CD4-positive, alpha-beta T cell treated with Interleukin-6 at 100 ng/mL for 8 hours (primary cell): ENCODE results near the gene IMPDH2.
A peak's percentile ranks its signal among the peaks of the same experiment; 100 is the strongest.

Source experiments
- DNase-seq: peaks from one replicate; pipeline ENCODE4 v3.0.0-alpha.2; 2020; ENCODE audit warnings: mixed read lengths, low spot score

The IMPDH2 gene

DNA sequence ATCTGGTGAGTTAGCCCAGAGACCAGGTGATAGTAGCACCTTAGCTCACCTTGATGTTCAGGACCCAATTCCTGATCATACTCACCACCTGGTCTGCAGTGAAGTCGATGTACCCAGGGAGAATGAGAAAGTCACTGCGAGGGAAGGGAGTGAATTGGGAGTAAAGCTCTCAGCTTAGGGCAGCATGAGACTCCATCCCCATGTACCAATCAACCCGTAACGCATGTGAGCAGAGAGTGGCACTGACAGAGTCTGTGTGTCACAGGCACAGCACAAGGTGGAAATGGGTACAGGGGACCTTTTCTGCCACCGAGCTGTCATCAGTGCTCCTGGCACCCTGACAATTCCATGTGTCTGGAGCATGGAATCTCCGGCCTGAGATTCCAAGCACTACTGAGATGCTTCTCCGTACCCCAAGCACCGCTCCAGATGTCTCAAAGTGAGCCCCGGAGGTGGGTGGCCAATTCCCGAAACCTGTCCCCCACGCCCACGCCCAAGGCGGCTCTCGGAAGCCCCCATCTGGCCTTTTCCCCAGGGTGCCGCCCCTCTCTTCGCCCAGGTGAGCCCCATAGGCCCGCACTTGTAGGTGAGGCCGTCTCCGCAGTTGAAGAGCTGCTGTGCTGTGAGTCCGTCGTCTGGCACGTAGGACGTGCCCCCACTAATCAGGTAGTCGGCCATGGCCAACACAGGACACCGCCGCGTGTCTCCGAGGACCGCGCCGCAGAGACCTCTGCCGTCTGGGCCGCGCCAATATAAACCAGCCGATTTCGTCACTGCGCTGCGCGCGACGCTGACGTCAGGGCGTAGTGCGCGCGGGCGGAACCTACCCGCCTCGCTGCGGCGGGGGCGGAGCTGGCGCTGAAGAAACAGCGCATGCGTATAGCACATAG lies at the start of gene IMPDH2:
Gene IMPDH2, minus strand, starts transcription at position 726 of the 890 bp plus-strand sequence. Its CDS starts 48 bp downstream, at position 678.
- peak; percentile 92 for DNase-seq

DNA sequence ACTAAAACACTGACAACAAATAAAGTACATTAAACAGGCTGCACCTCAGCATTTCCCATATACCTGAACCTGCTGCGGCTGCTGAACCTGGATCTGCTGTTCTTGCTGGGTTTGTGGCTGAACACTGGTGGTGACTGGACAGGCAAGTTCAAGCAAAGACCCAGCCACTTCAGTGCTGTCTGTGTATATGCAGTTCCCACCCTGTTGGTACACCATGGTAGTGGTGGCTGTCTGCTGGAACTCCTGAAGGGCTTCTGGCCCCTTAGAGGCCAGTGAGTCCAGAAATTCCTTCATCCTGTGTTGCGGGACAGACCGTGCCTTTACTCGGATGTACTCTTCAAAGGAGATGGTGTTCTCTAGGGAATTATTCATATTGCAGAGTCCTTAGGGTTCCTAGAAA lies 47.4 kb upstream of the IMPDH2 start:
- no peak for DNase-seq

DNA sequence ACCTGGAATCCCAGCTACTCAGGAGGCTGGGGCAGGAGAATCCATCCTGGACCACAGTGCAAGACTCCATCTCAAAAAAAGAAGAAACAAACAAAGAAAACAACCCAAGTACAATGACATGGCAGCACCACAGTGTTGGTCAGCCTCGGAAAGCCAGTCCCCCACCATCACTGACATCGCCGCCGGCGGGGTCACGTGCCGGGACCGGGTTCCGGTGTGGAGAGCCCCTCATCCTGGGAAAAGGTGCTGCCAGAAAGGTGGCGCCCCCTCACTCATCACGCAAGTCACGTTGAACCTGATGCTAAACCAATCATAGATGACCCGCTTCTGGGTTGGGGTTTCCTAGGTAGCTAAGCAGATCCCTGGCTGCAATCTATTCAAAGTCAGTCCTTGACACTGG lies 46.9 kb upstream of the IMPDH2 start:
- DNase-seq = no peak

DNA sequence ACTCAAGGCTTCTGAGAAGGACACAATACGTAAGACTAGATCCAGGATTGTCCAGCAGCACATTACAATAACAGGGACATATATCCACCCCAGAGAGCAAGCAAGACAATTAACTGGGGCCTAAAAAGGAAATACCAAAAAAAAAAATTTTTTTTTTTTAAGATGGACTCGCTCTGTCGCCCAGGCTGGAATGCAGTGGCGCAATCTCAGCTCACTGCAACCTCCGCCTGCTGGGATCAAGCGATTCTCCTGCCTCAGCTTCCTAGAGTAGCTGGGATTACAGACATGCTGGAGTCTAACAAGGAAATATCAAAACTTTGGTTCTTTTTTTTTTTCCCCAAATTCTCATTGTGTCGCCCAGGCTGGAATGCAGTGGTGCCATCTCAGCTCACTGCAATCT lies 28.8 kb upstream of the IMPDH2 start:
- no peak for DNase-seq

DNA sequence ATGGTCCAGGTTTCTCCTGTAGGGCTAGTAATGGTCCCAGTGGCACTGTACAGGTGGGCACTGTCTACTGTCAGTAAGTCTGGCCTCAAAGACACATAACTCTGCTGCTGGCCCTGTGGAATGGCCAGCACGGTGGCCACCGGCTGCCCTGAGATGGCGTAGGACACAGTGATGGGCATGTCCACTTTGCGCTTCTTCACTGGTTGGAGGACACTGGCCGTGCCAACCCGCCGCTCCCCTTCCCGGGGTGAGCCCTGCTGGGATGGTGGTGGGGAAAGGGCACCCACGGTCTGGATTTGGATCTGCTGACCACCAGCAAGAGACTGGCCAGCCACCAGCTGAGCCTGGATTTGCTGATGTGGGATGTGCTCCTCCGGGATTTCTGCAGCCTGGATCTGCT lies 28.1 kb upstream of the IMPDH2 start:
- DNase-seq = no peak

DNA sequence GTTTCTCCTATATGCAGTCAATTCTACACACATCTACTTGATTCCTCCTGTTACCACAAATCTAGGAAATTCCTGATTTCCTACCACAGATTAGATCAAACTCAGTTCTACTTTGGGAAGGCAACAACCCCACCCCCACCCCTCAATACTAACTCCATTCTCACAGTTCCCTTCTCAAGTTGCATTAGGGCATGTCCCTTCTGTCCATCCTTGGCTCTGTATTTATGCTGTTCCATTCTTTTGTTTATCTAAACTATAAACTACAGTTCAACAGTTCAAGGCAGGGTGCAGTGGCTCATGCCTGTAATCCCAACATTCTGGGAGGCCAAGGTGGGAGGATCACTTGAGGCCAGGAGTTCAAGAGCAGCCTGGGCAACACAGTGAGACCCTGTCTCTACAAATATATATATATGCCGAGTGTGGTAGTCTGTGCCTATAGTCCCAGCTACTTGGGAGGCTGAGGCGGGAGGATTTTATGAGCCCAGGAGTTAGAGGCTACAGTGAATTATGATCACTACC lies 25.2 kb upstream of the IMPDH2 start:
- DNase-seq = no peak

DNA sequence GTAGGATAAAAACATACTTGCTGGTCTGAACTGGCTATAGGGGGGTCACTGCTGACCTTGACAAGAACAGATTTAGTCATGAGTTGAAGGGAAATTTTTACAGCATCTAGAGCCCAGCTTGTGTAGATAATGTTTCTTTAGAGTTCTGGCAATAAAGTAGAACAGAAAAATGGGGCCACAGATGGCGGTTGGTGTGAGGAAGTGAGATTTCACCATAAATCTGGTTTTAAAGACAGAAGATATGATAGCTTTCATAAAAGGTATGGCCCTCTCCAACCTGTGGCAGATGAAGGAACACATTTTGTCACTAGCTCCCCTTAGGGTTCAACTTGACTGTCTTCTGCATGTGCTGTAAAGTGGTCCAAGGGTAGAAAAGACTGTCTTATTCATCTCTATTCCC lies 24.3 kb upstream of the IMPDH2 start:
- no peak for DNase-seq

DNA sequence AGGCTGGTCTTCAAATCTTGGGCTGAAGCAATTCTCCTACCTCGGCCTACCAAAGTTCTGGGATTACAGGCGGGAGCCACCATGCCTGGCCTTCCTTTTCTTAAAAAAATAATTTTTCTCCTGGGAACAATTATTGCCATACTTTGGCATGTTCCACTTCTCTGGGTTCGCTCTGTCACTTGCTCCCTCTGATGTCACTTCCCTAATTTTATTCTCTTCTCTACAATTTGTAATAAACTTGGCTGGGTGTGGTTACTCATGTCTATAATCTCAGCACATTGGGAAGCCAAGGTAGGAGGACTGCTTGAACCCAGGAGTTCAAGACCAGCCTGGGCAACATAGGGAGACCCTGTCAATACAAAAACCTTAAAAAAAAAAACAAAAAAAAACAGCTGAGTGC lies 6.1 kb upstream of the IMPDH2 start:
- DNase-seq = no peak

DNA sequence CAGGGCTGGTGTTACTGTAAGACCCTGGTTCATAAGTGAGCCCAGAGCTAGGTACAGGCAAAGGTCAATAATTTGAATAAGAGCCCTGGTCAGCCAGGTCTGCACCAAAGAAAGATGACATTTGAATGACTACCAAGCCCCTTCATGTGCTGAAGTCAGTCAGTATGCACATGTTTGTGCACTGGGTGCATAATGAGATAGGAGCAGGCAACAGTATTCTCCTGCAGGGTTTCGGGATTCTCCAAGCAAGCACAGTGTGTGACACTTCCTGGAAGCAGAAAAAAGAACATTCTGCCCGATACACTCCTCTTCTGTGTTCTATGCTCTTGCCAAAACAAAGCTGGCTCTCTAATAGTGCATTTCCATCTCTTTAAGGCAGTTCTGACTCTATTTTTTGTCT lies 5.5 kb upstream of the IMPDH2 start:
- no peak for DNase-seq

DNA sequence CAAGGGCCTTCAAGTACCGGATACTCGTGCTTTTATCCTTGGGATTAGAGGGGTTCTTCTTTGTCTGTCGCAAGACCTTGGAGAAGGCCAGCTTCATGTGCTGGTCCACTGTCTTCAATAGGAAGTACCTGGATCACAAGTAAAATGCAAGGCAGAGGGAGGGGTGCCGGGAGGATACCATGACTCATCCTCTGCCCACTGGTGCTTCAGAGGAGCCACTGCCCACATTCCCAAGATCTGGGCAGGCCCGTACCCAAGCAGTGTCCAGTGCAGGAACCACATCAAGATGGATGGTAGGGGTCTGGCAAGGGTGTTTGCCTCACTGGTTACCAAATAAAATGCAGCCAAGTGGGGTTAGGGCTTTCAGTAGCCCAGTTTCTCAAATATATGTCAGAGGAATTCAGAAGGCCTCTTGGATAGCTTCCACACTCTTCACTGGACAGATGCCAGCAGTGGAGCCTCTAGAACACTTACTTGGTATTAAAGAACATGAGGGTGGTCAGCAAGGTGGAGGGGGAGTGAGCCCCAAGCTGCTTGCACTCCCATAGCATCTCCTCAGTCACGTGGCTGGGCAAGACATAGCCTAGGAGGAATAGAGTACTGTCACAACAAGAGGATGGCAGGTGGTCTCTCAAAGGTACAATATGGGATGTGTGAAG lies 3.6 kb upstream of the IMPDH2 start:
- no peak for DNase-seq

DNA sequence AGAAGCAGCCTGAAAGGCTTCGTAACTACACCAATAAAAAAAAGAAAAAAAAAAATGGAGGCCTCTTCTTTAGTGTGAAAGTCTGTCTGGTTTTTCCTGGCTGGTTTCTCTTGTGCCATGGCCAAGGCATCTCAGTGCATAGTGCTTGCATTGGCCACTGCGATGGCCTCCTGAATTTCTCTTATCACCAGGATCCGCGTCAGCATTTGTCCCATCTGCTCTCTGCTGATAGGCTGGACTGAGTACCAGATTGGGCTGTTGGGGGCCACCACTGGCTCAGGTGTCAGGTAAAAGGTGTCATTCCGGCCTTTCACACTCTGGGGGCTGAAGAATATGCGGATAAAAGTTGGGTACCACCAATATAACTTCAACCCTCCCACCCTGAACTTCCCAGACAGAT lies 1.1 kb upstream of the IMPDH2 start:
- DNase-seq = no peak

DNA sequence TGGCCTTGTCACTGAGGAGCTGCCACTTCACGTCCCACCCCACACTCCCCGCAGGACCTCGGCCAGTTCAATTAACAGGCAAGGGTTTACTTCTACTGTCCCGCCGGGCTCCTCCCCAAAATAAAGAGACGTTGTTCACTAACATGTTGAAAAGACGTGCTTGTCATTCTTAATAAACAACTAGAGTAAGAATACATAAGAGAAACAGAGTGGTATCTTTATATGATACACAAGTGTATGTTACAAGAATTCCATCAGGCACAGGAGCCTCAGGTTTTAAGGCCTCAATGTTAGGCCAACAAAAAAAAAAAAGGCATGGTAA lies 326 bp upstream of the IMPDH2 start:
- no peak for DNase-seq

DNA sequence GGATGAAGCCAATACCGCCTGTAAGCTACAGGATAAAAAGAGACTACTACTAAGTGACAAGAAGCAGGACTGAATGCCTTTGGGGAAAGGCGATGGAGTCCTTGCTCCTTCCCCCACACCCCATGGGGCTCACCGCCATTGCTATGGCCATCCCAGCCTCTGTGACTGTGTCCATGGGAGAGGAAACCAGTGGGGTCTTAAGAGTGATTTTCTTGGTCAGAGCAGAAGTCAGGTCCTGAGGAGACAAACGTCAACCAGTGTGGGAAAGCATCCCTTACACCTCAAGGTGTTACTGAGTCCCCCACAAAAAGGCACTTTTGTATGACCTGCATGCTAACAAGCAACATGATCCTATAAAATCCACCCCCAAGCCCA lies 913 bp downstream of the IMPDH2 start:
- no peak for DNase-seq

DNA sequence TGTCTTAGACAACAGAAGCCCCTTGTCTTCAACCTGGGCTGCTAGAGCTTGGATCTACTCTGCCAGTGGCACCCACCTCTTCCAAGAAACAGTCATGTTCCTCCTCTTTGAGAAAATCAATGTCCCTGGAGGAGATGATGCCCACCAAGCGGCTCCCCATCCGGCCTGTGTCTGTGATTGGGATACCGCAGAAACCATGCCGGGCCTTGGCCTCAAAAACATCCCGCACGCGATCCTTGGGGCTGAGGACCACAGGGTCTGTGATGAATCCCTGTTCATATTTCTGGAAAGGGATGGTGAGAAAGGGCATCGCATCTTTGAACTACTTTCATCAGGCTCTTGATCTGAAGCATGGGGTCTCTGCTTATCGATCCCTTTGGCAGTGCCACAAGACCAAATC lies 1.6 kb downstream of the IMPDH2 start:
- DNase-seq = no peak

DNA sequence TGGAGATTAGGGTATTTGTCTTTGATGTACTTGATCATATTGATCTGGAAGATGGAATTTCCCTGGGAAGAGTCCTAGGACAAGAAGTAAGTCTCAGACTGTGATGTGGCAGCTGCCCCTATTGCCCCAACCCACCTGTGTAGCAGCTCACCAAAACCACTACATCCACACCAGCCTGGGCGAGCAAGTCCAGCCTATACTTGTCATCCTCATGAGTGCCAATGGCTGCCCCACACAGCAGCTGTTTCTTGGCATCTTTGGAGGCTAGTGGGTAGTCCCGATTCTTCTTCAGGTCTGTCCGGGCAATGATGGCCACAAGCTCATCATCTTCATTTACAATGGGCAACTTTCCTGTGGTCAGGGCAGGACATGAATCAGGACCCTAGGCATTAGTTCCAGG lies 2.7 kb downstream of the IMPDH2 start:
- DNase-seq = no peak

DNA sequence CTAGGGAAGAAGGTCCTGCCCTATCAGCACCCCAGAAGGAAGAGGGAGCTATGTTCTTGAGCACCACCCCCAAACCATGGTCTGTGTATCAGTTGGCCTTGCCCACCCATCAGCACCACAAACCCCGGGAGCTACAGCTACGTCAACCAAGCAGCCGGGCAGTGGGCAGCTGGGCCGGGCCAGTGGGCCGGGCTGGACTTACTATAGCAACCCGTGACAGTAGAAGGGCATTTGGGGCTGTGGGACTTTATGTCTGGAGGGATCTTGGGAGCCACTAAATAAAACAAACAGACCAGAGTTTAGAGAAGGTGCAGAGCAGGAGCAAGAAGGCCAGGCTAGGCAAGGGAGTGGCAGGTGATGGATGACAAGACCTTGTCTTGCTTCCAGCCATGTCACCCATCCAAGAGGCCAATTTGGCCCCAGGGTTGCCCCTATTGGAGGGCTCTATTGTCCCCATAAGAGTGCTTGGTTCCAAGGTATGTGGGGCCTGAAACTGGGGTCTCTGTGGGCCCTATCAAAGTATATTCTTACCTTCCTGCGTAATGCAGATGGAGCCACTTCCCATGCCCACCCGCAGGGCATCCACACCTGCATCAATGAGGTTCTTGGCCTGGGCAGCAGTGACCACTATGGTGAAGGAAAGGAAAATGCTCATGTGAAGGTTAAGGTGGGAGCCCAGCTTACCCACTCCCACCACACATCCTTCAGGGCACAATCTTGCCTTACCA lies 3.2 kb downstream of the IMPDH2 start:
- DNase-seq = no peak

DNA sequence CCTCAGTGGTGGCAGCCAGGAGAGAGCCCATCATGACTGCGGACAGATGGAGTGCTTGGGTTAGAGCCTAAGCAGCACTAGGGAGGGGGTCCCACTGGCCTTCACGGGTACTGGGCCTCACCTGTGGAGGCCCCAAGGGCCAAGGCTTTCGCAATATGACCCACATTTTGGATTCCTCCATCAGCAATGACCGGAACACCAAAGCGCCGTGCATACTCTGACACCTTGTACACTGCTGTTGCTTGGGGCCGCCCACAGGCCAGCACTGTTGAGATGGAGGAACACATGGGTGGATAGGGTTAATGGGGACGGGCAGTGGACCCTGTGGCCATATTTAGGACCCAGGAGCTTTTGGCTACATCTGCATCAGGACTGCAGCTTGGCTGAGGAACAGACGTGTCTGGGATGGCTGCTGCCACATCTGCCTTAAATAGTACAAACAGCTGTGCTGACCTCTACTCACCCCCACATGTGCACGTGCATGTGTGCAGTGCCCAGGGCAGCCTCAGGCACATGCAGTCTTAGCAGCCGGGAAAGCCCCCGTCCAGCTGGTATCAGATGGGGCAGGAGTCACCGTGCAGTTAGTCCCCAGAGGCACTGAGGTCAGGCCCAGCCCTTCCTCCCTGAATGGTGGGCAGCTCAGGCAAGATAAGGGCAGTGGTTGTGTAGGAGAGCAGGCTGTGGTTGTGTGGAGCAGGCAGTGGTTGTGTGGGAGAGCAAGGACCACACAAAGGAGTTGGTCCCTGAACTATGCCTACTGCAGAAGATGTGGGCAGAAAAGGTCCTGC lies 4.0 kb downstream of the IMPDH2 start:
- no peak for DNase-seq

DNA sequence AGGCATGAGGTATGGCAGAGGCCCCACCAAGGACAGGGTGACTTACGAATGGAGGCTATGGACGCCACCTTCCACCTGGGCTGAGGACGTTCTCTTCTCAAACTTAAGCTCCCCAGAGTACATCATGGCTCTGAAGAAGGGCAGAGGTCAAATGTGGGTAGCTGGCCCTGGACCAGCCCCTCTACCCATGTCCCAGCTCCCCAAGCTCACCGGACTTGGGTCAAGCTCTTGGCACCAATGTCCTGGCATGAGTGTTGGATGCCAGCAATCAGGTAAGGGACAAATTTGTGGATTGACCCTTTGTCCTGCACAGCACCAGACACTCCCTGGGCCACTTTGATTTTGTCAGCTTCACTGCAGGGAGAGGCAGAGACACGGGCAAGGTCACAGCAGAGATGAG lies 4.7 kb downstream of the IMPDH2 start:
- no peak for DNase-seq

DNA sequence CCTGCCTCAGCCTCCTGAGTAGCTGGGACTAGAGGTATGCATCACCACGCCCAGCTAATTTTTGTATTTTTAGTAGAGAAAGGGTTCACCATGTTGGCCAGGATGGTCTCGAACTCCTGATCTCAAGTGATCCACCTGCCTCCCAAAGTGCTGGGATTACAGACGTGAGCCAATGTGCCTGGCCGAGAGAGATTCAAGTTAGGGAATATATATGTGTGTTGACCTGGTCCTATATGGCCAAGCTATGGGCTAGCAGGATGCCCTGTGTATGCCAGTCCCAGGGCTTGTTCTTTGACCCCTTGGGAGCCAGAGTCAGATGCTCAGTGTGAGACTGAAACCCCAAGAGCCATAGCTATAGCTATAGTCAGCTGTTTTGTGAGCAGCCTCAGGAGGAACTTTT lies 5.4 kb downstream of the IMPDH2 start:
- DNase-seq = no peak

DNA sequence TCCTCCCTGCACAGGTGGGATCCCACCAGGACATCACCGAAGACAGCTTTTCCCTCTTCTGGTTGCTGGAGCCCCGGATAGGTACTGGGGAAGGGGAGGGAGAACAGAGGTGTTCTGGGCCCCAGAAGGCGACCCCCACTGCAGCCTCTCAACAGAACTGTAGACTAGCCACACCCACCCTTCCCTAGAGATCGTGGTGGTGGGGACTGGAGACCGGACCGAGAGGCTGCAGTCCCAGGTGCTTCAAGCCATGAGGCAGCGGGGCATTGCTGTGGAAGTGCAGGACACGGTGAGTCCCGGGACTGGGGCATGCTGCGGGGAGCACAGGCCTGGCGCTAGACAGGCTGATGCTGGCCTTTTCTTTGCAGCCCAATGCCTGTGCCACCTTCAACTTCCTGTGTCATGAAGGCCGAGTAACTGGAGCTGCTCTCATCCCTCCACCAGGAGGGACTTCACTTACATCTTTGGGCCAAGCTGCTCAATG lies 6.5 kb downstream of the IMPDH2 start:
- DNase-seq = no peak

DNA sequence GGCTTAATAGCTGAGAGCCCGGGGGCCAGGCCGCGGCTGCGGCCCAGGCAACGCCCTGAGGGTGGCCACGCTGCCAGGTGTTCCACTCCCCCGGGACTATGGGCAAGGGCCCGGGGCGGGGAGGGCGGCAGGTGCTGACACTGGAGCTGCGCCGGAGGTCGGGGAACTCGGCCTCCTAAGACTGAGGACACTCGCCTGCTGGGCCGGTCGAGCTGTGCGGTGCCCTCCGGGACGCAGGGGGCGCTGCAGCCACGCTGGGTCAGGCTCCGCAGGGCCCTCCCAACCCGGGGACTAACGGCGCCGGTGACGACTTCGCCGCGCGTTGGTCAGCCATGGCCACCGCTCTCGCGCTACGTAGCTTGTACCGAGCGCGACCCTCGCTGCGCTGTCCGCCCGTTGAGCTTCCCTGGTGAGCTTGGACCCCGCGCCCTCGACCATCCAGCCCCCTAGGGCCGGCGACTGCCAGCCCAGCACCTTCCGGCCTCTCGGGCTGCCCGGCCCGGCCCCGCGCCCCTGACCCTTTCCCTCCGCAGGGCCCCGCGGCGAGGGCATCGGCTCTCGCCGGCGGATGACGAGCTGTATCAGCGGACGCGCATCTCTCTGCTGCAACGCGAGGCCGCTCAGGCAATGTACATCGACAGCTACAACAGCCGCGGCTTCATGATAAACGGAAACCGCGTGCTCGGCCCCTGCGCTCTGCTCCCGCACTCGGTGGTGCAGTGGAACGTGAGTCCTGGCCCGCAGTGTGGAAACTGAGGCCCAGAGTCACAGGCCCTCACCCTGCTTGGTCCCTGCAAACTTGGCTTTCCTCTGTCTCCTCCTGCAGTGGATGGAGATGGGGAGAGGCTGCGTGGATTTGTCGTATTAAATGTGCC lies 7.1 kb downstream of the IMPDH2 start, which contains the start of gene NDUFAF3:
Gene NDUFAF3, plus strand, starts transcription at position 309 of the 875 bp plus-strand sequence. Its CDS starts 24 bp downstream, at position 333.
- peak; percentile 89 for DNase-seq
